Stimulated activated CD4-positive, alpha-beta T cell treated with anti-CD3 and anti-CD28 coated beads, Interleukin-4, amount 100 ng/mL, for 4 hours (primary cell): Measurements from ENCODE around the gene GRXCR2.
A peak's percentile ranks its signal among the peaks of the same experiment; 100 is the strongest.
"Not testable (repeated sequence)": the region's sequence is repeated elsewhere in the genome, so short reads cannot be mapped to it uniquely, and the experiment has no call there.

Experiments
- DNase-seq, 2 experiments: peaks; one replicate each; pipeline ENCODE4 v3.0.0-alpha.2; 2020

Gene GRXCR2, protein sequence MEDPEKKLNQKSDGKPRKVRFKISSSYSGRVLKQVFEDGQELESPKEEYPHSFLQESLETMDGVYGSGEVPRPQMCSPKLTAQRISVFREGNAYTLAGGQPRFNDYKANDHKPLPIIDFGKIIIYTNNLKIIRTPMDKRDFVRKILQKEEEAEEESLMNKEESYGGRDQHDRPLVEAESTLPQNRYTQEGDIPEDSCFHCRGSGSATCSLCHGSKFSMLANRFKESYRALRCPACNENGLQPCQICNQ

DNA sequence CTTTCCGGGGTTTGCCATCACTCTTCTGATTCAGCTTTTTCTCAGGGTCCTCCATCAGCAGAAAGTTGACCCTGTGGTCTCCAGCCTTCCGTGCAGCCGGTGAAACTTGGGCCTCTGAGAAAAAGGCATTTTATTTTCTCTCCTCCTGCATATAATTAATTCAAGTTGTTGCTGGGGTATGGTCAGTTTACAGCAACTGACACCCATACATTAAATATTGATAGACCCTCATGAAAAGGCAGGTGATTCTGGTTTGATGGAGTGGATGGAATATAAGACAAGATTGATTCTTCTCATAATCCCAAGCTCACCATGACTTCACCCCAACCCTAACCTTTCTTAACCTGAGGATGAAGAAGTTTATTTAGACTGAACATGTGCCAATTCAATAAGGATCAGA lies at the start of gene GRXCR2:
Gene GRXCR2 (minus strand): TSS at position 101 of the 400 bp plus-strand sequence. CDS start 46 bp downstream, at position 55.
- no peak for DNase-seq

DNA sequence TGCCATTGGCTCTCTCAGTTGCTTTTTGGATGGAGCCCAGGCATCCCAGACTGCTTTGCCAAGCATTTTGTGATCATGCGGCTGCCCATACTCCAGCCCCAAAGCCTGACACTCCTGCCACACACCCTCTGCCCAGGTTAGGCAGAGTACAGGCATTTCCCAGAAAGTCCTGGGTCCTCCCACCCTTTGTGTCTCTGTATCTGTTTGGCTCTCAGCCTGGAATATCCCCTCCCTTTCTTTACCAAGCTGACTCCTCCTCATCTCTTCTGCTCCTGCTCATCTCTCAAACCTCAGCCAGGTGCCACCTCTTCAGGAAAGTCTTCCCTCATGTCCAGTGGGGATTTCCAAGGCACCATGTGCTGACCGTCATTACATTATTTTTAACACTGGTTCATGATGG lies 49.2 kb upstream of the GRXCR2 start:
- no peak for DNase-seq

DNA sequence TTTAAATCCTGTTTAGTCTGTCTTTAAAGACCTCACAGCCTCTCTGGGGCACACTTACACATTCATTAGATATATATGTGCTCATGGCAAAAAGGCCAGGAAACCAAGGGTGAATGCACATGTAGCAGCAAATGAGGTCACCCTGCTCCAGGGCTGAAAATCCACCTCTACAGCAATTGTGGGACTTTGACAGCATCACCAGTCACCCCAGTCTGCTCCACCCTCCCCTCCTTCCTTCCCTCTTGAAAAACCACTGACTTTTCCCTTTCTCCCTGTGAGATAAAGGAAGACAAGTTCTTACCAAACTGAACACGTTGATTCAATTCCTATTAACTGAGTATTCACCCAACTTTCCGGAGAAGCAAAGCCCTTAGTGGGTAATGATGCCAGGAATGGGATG lies 48.4 kb upstream of the GRXCR2 start:
- DNase-seq: no peak

DNA sequence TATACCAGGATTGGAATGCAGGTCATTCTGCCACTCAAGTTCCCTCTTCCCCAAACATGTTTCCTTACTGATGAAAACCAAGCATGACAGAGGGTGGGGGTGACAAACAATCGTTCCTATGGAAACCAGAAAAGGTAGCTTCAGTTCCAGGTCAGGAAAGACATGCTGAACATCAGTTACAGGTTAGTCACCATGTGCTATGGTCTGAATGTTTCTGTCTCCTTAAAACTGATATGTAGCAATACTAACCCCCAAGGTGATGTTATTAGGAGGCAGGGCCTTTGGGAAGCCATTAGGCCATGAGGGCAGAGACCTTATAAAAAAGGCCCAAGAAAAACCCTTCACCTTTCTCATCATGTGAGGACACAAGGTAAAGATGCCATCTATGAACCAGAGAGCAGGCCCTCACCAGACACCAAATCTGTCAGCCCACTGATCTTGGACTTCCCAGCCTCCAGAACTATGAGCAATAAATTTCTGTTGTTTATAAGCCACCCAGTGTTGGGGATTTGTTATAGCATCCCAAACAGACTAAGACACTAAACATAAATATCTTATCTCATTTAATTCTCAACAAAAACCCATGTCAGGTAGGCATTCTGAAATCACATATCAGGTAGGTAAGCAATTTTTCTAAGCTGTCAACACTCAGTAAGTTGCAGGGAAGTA lies 47.9 kb upstream of the GRXCR2 start:
- no peak for DNase-seq

DNA sequence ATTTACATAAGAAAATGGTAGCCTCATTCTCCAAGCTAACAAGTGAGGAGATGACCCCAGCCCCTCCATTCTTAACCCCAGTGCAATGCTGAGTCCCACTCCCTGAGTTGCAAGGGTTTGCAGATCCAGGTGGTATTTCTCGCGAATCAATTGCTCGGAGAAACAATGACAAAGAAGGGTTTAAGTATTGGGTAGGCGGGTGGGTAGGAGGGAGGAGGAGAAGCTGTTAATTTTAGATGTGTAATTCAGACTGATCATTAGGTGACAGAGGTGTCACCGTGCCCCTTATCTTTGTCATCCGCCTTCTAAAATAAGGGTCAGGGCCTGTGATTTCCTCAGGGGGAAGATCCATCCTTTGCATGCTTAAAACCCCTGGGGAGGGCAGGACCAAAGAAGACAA lies 46.6 kb upstream of the GRXCR2 start:
- DNase-seq: no peak

DNA sequence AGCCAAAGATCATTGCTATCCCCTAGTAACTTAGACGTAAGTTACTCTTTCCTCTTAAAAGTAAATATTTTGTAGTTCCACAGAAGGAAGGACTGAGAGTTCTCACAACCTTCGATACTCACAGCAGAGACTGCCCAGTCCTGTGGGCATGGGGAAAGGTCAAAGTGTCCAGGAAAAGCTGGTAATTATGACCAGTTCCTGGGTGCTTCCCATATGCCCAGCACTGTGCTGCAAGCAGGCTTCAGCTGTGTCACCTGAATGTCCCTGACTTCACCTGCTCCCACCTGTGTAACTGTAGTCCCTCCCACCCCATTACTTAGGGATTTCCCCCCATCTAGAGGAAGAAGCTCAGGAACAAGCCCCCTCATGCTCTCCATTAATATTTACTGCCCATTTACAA lies 45.6 kb upstream of the GRXCR2 start:
- DNase-seq: no peak

DNA sequence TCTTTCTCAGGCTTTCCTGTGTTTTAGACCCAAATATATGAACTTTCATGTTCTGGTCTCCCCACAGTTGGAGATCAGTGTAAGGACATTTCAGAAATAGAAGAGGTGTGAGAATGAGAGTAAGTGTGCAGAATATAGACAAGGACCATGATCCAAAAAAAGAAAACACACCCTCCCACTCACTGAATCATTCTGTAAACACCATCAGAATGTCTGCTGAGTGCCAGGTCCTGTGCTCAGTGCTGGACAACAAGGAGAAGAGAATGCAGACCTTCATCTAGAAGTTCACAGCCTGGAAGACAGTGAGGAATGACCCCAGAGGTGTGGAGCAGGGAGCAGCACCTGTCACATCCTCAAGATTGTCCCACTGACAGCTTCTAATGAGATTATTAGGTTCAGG lies 44.5 kb upstream of the GRXCR2 start:
- DNase-seq: no peak

DNA sequence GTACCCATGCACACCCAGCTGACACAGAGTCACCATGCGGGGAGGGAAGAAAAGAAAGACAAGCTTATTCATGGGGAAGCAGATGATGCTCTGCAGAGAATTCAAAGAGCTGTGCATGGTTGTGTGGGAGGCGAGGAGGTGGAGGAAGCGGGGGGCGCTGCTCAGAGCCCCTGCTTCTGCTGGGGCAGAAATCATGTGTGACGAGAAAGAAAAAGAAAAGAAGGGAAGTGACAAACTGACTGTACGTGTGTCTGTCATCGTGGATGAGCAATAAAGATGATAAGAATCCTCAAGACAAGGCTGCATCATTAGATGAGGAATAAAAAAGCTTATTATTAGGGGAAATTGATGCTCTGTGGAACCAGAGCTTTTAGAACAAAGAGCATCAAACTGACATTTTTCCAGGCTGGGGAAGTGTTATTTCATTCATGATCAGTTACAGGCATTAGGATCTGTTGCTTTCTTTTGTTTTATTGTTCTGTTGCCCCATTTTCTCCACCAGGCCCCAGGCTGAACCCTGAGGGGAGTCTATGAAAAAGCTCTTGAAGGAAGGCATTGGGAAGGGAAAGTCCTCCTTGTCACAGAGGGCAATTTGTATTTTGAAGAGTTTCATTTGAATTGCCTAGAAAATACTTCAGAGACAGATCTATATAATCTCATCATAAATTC lies 43.3 kb upstream of the GRXCR2 start:
- DNase-seq: peak in 1 of 2 experiments; percentile 12

DNA sequence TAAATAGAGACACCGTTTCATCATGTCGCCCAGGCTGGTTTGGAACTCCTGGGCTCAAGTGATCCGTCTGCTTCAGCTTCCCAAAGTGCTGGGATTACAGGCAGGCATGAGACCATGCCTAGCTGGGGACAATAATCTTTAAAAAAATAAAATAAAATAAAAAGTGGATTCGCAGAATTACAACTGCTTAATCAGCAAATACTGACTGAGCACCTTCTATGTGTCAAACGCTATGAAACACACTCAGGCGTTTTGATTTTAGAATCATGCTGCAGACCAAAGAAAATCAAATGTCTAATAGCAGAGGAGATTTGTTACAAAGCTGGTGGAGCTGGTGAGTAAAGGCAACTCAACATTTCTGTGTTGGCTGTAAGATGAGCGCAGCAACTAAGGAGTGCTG lies 40.9 kb upstream of the GRXCR2 start:
- DNase-seq: no peak

DNA sequence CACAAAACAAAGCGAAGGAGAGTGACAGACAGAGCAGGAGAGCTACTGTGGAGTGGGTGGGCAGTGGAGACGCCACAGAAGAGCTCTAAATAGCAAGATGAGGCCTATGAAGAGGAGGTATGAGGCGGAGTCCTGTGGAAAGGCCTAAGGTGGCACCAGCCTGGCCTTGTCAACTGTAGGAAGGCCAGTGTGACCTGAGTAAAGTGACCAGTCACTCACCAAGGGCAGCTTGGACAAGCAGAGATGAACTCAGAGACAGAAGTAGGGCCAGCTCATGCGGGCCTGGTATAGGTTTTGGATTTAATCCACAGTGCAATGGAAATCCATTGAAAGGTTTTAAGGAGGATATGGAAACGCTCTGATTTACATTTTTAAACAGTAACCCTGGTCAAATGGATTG lies 39.8 kb upstream of the GRXCR2 start:
- no peak for DNase-seq

DNA sequence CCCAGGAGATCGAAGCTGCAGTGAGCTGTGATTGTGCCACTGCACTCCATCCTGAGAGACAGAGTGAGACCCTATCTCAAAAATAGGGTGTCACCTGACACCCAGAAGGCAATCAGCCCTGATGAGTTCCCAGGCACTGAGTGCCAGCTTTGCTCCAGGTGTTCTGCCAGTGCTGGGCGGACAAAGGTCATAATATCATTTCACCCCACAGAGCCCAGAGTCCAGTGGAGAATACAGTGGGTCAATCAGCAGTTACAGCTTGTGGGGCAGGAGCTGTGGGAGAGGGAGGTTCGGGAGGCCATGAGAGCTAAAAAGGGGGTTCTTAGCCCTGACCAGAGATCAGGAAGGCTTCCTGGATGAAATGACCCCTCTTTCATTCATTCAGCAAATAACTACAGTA lies 39.2 kb upstream of the GRXCR2 start:
- no peak for DNase-seq

DNA sequence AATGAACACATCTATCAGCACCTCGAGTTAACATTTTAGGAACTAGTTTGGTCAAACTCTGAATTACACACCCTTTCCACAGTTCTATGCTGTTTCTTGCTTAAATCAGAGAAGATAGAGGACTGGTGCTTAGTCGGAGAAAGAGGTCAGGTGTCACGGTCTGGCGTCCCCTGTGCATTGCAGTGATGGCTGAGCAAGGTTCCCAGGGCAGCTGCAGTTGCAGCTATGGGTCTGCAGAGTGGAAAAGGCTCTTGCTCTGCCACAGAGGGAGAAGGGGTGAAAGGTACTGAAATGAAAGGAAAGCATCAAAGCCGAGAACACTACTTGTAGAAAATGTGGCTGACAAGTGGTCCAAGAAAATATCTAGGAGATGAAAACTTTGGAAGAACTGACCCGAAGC lies 38.4 kb upstream of the GRXCR2 start:
- DNase-seq: no peak

DNA sequence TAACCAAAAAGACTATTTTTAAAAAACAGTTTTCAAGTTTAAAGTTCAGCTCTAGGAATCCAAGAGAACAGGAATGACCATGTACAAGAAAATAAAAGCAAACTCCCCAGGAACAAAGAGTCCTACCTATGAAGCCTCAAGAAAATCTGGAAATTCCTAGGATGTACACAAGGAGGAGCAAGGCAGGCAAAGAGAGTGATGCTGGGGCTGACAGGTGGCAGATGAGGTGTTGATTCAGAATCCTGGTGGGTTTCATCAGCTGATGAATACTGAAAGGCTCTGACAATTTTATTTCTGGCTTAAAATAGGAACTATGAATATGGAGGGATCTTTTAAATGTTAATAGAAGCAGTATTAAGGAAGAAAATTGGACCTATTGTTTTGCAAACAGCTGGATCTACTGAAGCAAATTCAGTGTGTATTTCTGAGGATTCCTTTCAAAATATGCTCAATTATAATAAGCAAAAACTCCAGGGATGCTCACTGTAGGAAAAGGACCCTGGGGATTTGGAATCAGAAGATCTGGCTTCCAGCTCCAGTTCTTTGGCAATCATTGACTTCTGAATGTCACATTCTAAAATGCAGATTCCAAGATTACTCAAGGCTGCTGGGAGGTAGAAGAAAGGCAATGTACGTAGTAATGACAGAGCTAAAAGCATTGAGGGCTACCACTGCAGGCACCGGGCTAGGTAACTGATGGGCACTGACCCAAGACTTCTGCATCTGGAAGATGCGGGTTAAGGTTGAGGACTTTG lies 35.6 kb upstream of the GRXCR2 start:
- DNase-seq: no peak

DNA sequence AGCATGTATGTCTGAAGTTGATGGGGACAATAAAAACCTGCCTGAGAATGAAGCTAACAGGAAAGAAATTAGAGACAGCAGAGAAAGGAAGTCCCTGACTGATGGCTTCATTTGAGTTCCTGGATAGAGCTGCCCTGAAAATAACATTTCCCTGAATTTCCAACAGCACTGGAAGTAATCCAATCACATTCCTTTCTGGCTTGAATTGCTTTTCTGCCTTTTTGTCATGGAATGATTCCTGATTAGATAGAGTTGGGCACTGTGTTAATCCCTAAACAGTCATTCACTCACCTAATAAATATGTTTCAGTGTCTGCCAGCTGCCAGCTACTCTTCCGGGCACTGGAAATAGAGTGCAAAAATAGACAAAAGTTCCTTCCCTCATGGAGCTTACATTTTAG lies 33.6 kb upstream of the GRXCR2 start:
- no peak for DNase-seq

DNA sequence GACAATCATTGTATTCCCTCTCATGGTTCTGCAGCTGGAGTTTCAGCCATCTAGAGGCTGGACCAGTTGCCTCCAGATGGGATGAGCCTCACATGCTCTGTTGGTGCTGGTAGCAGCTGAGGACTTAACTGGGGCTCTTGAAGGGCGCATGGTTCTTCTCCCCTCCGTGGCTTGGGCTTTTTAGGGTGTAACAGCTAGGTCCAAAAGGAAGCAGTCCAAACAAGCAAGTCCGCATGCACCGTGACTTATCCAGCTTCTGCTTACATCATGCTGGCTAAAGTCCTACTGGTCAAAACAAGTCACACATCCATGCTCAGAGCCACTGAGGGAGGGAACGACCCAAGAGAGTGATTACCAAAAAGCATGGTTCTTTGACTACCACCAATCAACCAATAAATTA lies 31.9 kb upstream of the GRXCR2 start:
- no peak for DNase-seq

DNA sequence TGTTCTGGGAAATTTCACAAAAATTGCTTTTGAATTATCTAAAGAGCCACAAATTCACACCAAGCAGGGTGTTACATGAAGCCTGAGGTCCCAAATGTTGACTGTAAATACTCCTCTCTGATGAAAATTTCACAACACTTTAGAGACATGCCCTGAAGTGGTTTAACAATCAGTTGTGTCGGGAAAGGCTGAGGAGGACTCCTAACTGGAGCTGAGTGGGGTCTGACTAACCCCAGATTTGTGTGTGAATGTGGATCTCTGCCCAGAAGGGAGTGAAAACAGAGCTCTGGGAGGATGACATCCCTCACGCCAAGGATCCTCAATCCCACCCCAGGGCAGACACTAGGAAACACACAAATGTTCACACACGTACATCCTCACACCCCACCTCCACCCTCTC lies 31.1 kb upstream of the GRXCR2 start:
- DNase-seq: no peak

DNA sequence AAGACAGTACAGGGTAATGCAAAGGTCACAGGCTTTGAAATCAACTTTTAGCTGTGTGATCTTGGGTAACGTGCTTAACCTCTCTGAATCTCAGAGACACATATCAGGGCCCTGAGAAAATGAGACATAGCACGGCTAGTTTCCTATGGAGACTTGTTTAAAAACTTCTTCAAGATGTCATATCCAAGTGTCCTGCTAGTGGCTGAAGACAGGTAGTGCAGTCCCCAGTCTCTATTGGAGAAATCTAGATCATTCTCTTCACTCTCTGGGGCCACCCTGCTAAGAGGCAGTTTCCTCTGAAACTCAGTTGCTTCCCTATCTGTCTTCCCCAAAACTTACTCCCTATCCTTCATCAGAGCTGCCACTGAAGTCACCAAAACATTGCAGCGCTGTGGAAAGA lies 30.3 kb upstream of the GRXCR2 start:
- DNase-seq: no peak

DNA sequence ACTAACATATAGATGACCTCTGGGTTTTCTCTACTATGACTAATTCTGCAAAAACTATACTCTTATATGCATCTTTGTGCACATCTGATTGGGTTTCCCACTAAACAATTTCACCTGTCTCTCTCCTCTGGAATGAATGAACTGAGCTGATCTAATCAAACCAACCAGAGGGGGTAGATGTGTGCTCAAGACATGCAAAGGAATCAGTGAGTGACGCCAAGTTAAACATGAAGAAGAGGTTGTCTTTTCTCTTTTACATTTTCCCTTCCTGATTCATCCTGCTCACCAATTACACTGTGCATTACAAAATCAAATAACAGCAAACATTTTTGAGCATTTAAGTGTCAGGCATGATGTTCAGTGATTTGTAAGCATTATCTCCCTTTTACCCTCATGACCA lies 29.6 kb upstream of the GRXCR2 start:
- DNase-seq: no peak

DNA sequence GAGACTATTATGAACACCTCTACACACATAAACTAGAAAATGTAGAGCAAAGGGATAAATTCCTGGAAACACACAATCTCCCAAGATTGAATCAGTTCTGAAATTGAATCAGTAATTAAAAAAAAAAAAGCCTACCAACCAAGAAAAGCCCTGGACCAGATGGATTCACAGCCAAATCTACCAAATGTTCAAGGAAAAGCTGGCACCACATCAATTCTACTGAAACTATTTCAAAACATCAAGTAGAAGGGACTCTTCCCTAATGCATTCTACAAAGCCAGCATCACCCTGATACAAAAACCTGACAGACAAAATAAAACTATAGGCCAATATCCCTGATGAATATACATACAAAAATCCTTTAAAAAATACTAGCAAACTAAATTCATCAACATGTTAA lies 25.4 kb upstream of the GRXCR2 start:
- DNase-seq: no peak

DNA sequence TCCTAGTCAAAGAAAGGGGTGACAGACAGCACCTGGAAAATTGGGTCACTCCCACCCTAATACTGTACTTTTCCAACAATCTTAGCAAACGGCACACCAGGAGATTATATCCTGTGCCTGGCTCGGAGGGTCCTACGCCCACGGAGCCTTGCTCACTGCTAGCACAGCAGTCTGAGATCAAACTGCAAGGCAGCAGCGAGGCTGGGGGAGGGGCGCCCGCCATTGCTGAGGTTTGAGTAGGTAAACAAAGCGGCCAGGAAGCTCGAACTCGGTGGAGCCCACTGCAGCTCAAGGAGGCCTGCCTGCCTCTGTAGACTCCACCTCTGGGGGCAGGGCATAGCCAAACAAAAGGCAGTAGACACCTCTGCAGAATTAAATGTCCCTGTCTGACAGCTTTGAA lies 18.6 kb upstream of the GRXCR2 start:
- DNase-seq: not testable (repeated sequence)

DNA sequence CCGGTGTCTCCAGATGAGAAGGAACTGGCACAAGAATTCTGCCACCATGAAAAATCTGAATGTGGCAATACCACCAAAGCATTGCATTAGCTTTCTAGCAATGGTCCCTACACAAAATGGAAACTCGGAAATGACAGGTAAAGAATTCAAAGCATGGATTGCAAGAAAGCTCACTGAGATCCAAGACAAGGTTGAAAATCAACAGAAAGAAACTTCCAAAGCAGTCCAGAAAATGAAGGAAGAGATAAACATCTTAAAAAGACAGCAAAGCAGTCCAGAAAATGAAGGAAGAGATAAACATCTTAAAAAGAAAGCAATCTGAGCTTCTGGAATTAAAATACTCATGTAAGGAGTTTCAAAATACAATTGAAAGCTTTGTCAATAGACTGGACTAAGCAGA lies 16.8 kb upstream of the GRXCR2 start:
- DNase-seq: no peak

DNA sequence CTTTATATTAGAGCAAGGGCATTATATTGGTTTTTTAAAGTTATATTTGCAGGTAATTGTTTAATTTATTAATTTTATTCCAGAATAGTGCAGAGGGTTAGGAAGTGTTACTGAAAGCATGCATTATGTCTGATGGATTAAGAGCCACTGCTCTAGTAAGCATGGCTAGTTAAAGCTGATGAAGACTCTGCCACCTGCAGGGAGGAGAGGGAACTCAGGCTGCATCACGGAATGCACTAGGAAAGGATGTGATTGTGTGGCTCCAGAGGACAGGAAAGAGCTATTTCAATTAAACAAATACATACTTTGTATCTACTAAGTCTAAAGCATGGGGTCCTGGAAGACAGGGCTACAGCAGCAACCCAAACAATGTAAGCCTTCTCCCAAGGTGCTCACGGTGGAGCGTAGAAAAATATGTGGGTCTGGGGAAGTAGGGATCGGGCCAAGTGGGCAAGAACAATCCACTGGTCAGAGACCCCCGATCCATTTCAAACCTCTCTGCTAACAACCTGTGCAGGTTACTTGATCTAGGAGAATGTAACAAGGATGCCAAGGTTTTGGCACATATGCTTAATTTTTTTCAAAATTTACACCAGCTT lies 15.3 kb upstream of the GRXCR2 start:
- no peak for DNase-seq

DNA sequence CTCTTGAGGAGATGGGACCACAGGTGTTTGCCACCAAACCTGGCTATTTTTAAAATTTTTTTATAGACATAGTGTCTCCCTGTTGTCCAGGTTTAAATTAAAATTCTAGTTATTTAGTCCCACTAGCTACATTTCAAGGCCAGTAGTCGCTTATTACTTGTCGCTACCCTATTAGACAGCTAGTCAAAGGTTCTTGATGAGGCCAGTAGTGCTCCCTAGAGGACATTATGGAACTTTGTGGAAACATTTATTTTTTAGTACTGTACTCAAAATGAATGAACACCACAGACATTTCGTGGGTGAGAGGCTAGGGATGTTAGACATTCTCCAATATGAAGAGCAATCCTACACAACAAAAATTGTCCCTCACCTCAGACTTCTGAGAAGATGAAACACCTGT lies 14.4 kb upstream of the GRXCR2 start:
- no peak for DNase-seq
